Calu3 (cell line): Measurements from ENCODE around the gene METTL27. TPM values are rescaled to one million over a fixed set of nuclear protein-coding genes. Genes with fewer than 3 reads are reported as not detected.

Experiments used
- BruUV-seq: library from RNA; stranded (reverse); fragments of 400-500 nt; replicated peaks from 2 replicates; lab custom pipeline; 2021; lab: Mats Ljungman, UMichigan
- CTCF ChIA-PET: fragments of 300-600 bp; sonication (Branson Sonifier 250); formaldehyde crosslinking; loops from one replicate; lab custom pipeline; 2022; ENCODE audit warnings: antibody characterized with exemption; lab: Charles Lee
- DNase-seq: peaks from one replicate; pipeline ENCODE4 v3.0.0; 2022
- H3K27ac Mint-ChIP-seq: one replicate; pipeline ENCODE4 v1.8.0; 2022; ENCODE audit warnings: mixed read lengths; ENCODE audit not compliant: unreplicated experiment
- H3K27me3 Mint-ChIP-seq: one replicate; pipeline ENCODE4 v1.8.0; 2022; ENCODE audit warnings: mixed read lengths; ENCODE audit not compliant: unreplicated experiment
- H3K36me3 Mint-ChIP-seq: one replicate; pipeline ENCODE4 v1.8.0; 2022; ENCODE audit warnings: mild to moderate bottlenecking, moderate library complexity, mixed read lengths; ENCODE audit not compliant: insufficient read depth, unreplicated experiment
- H3K4me1 Mint-ChIP-seq: one replicate; pipeline ENCODE4 v1.8.0; 2022; ENCODE audit warnings: mild to moderate bottlenecking, low read depth, mixed read lengths; ENCODE audit not compliant: unreplicated experiment
- H3K4me3 Mint-ChIP-seq: one replicate; pipeline ENCODE4 v1.8.0; 2022; ENCODE audit warnings: mild to moderate bottlenecking, low read depth, moderate library complexity, mixed read lengths; ENCODE audit not compliant: unreplicated experiment
- H3K9me3 Mint-ChIP-seq: one replicate; pipeline ENCODE4 v1.8.0; 2022; ENCODE audit warnings: low read depth, mixed read lengths; ENCODE audit not compliant: unreplicated experiment
- CTCF ChIP-seq: fragments of 200-600 bp; IDR thresholded peaks from one replicate; pipeline ENCODE4 v1.8.0; 2022; ENCODE audit warnings: antibody characterized with exemption; ENCODE audit not compliant: unreplicated experiment
- intact Hi-C: fragments of 100-400 bp; cut with micrococcal nuclease; formaldehyde crosslinking; loops from one replicate; pipeline ENCODE4 v1.10.0; 2022; ENCODE audit not compliant: unreplicated experiment
- total RNA-seq: library from RNA; stranded (reverse); gene quantifications from 2 replicates; pipeline ENCODE4 v1.2.3, GENCODE V29; 2022

METTL27 gene
- total RNA-seq, 1 experiment from 2014 or later: 14.3 TPM

- Mint-ChIP-seq H3K4me3 (peak overlapping the region; percentile 91), H3K27ac (peak overlapping the region; percentile 92), H3K36me3 (peaks cover 57% of the 10 kb centered on the region), H3K27me3 (no peaks in the 10 kb centered on the region), H3K4me1 (peaks cover 29% of the 10 kb centered on the region), H3K9me3 (no peaks in the 10 kb centered on the region)
- TF ChIP-seq CTCF: no peak
- CTCF ChIA-PET: interaction anchor here (0.6 to 2.3 kb wide), 5 partner anchors 23 to 125 kb away, joined by 3 to 7 read pairs (median 3); no protein-coding TSS in a partner anchor
- intact Hi-C loops: loop anchor here (2.0 kb wide), 1 partner anchor 89 kb away; no protein-coding TSS in a partner anchor
- DNase-seq: peak; percentile 91
- BruUV-seq: TSS peak; percentile 59
Measured at GRCh38 chr7:73831834-73832651, 10.3 kb downstream of the METTL27 start.

- peak overlapping the region; percentile 92 for H3K27ac Mint-ChIP-seq
- no peaks in the 10 kb centered on the region for H3K27me3 Mint-ChIP-seq
- peaks cover 35% of the 10 kb centered on the region for H3K4me1 Mint-ChIP-seq
- no peak for TF ChIP-seq CTCF
- peak overlapping the region; percentile 91 for H3K4me3 Mint-ChIP-seq
- CTCF ChIA-PET: no interaction called here
- DNase-seq: no peak
- intact Hi-C loops: loop anchor here (2.0 kb wide), 1 partner anchor 89 kb away; no protein-coding TSS in a partner anchor
- H3K9me3 Mint-ChIP-seq: no peaks in the 10 kb centered on the region
- H3K36me3 Mint-ChIP-seq: peaks cover 57% of the 10 kb centered on the region
- BruUV-seq: no TSS peak
Measured at GRCh38 chr7:73831584-73831833, 10.8 kb downstream of the METTL27 start.

GRCh38 chr7:73830681-73831583, 11.4 kb downstream of the METTL27 start, which contains the start of gene CLDN4:
Gene CLDN4, plus strand, starts transcription at chr7:73830996. Its CDS starts 206 bp downstream, at chr7:73831202.
- peaks cover 38% of the 10 kb centered on the region for H3K4me1 Mint-ChIP-seq
- no peak for TF ChIP-seq CTCF
- H3K27me3 Mint-ChIP-seq: no peaks in the 10 kb centered on the region
- BruUV-seq: TSS peak; percentile 86
- H3K27ac Mint-ChIP-seq: peak within 1 kb of the TSS; percentile 92
- peak; percentile 93 for DNase-seq
- H3K36me3 Mint-ChIP-seq: peaks cover 57% of the 10 kb centered on the region
- peak within 1 kb of the TSS; percentile 91 for H3K4me3 Mint-ChIP-seq
- H3K9me3 Mint-ChIP-seq: no peaks in the 10 kb centered on the region
- intact Hi-C loops: loop anchor here (2.0 kb wide), 1 partner anchor 88 kb away; no protein-coding TSS in a partner anchor
- CTCF ChIA-PET: interaction anchor here (1.1 to 1.6 kb wide), 3 partner anchors 10 to 96 kb away, joined by 3 to 7 read pairs (median 4); no protein-coding TSS in a partner anchor
